HUDEP-2 (cell line): ENCODE data around the gene ZNF644.

Source experiments
- DNase-seq, 76 experiments: peaks; one replicate each; lab custom pipeline; 2025; ENCODE audit not compliant: unreplicated experiment in 76 of 76; lab: John Stamatoyannopoulos, UW

The ZNF644 gene

DNA sequence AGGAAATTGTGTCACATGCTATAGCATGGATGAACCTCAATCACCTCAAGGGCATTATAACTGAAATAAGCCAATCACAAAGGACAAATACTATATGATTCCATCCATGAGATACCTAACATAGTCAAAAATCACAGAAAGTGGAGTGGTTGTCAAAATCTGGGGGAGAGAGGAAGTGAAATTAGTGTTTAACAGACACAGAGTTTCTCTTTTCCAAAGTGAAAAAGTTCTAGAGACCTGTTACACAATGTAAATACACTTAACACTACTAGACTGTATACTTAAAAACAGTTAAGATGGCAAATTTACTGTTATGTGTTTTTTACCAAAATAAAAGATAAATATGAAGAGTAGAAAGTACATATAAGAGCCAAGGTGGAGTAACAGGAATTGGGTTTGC is 31.8 kb downstream of the ZNF644 start:
- no peak for DNase-seq

GRCh38 chr1:90989302-90989701 is 32.5 kb downstream of the ZNF644 start:
- no peak for DNase-seq

DNA sequence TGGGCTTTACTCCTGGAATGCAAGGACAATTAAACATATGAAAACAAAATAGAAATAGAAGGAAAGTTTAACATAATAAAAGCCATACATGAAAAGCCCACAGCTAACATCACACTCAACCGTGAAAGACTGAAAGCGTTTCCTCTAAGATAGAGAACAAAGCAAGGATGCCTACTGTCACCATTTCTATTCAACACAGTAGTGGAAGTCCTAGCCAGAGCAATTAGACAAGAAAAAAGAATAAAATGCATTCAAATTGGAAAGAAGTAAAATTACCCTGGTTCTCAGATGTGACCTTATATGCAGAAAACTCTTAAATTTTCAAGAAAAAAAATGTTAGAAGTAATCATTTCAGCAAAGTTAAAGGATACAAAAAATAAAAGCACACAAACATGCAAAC is 34.0 kb downstream of the ZNF644 start:
- DNase-seq = no peak

GRCh38 chr1:90986953-90987352 is 34.9 kb downstream of the ZNF644 start:
- no peak for DNase-seq

DNA sequence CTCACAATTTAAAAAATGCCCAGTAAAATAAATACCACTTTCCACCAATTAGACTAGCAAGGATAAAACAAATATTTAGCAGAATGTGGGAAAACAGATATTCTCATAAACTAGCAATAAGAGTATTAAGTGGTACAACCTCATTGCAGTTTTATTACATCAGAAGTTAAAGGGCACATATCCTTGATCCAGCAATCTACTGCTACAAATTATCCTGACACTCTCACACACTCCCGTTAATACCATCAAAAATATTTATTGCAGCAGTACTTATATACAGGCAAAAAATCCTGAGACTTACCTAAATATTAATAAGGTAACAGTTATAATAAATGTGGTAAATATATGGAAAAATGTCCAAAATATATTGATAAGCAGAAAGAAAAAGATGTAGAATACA is 44.3 kb downstream of the ZNF644 start:
- no peak for DNase-seq

DNA sequence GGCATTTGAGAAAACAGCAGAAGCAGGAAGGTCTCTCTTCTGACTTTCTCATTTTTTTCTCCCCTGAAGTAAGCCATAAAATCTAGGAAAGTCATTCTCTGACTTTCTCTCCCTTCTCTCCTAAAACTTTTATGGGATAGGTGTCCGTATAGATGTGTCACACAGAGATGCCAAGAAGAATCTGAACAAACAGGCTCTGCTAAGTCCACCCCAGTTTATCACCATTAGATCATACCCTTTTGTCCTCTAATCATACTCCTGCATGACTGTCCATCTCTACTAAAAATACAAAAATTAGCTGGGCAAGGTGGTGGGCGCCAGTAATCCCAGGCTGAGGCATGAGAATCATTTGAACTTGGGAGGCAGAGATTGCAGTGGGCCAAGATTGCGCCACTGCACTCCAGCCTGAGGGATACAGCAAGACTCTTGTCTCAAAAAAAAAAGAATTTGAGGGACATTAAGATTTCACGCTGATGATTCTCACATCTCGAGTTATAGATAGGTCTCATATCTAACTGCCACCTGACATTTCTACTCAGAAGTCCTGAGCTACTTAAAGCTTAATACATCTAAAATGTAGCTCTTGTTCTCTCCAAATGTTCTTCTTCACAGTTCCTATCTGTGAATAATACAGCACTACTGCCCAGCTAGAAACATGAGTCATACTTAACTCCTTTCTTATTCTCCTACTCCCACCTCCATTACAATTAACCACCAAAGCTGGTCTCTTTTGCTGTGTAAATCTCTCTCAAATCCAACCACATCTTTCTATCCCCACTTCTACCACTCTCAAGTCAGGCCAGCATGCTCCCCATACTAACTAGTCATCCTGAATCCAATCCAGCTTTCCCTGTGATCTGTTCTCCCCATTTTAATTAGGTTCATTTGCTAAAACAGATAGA is 47.7 kb downstream of the ZNF644 start:
- peak in 9 of 76 experiments; percentile 5 to 23 (median 16) for DNase-seq

DNA sequence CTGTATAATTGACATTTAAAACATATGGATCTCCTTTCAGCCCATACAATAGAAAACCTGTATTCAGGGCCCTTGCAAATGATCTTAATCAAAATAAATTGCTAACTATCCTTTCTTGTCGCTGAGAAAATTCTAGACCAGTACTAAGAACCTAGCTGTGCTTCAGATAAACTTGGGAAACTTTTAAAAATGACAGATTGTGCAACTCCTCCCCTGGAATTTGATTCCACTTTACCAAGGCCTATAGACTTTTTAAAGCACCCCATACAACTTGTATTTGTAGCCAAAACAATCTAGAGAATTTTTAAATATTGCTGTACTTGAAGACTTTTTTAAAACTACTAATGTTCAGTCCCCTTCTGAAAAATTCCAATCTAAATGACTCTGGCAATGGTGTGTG is 51.6 kb downstream of the ZNF644 start:
- no peak for DNase-seq

GRCh38 chr1:90969241-90969640 is 52.6 kb downstream of the ZNF644 start:
- no peak for DNase-seq

- DNase-seq = peak in 11 of 76 experiments; percentile 0 to 21 (median 4)
Observed at GRCh38 chr1:90964444-90965035, 57.3 kb downstream of the ZNF644 start.

GRCh38 chr1:90963651-90964050 is 58.2 kb downstream of the ZNF644 start:
- DNase-seq = no peak

DNA sequence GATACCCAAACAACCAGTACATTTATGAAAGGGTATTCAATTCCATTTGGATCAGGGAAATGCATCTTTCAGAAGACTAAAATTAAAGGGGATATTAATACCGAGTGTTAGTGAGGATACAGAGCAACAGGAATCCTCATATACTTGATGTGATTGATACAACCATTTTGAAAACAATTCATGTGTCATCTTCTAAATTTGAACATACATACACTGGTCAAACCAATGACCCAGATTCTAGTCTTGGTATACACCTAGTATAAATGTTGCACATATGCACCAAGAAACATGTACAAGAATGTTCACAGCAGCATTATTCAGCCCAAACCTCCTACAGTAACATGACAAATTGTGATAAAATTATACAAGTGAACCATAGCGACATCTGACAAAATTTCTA is 58.6 kb downstream of the ZNF644 start:
- no peak for DNase-seq

GRCh38 chr1:90959352-90960206 is 62.3 kb downstream of the ZNF644 start:
- no peak for DNase-seq

DNA sequence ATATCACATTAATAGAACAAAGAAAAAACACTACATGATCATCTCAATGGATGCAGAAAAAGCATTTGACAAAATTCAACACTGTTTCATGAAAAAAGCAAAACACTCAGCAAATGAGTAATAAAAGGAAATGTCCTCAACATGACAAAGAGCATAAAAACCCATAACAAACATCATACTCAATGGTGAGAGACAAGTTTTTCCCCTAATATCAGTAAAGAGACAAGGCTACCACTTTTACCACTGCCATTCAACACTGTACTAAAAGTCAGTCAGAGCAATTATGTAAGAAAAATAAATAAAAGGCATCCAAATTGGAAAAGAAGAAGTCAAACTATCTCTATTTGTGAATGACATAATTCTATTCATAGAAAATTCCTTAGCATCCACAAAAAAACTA is 64.3 kb downstream of the ZNF644 start:
- DNase-seq = no peak

DNA sequence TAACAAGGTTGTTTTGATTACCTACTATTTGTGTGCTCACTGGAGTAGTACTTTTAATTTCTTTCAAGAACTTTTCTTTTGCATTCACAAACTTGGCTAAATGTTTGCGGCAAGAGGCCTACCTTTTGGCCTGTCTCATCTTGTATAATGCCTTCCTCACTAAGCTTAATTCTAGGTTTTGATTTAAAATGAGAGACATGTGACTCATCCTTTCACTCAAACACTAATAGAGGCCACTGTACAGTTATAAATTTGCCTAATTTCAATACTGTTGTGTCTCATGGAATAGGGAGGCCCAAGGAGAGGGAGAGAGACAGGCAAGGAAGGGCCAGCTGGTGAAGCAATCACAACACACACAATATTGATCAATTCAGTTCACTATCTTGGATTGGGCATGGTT is 66.1 kb downstream of the ZNF644 start:
- no peak for DNase-seq

GRCh38 chr1:90952906-90953305 is 68.9 kb downstream of the ZNF644 start:
- DNase-seq = no peak

- no peak for DNase-seq
Observed at GRCh38 chr1:90951009-90951408, 70.8 kb downstream of the ZNF644 start.

GRCh38 chr1:90948301-90948700 is 73.5 kb downstream of the ZNF644 start:
- no peak for DNase-seq

DNA sequence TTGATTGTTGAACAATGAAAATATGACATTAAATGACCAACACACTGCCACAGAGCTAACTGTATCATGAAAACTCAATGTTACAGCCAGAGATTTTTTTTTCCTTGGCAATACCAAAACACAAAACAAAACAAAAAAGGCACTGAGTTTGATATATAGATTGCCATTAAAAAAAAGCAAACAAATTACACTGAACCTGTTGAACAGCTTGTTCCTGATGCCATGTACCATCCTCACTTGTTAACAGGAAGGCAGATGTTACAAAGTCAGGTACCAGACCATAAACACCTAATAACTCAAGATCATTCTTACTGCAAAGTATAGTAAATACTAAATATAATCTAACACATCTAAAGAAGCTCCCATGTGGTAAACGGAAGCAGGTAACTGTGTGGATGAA is 75.2 kb downstream of the ZNF644 start:
- no peak for DNase-seq

- DNase-seq = no peak
Observed at GRCh38 chr1:90945287-90945686, 76.5 kb downstream of the ZNF644 start.

DNA sequence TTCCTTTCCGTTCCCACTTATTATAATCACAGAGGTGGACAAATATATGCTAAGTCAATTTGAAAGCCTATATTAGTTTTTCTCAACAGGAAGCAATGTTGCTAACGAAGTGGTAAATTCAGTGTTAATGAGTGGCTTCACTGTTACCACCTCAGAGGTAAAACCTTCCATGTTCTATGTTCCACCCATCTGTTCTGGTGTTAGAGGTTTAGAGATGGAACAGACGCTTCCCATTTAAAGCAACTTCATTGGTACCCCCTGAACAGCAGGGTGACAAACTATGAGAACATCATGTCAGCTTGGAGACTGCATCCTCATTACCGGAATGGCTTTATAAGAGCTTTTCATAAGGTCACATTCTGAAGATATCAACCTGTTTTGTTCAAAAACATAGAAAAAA is 77.9 kb downstream of the ZNF644 start:
- DNase-seq = no peak

DNA sequence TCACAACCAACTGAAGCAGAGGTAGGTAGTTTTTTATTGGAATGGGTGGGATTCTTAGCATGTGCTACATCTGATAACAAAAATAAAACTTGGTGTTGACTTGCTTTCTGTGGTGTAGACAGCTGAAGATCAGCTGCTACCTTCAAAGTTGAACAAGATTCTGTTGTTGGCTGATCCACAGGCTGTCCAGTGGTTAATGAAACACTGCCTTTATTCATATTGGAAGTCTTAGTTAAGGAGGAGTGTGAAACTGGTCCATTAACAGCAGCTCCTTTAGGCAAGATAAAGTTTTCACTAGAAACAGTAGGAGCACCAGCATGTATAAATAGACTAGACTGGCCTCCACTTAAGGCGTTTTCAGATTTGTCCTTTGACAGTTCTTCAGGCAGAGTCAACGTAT is 81.1 kb downstream of the ZNF644 start:
- DNase-seq = no peak
